ENCODE measurements around the gene AUTS2. TPM values are rescaled to one million over a fixed set of nuclear protein-coding genes. Genes with fewer than 3 reads are reported as not detected.

Gene AUTS2
- total RNA-seq, 2 donors from 2014 or later: 8.6 TPM

GRCh38 chr7:69862413-69863064 lies 264.3 kb downstream of the AUTS2 start:
- TF ChIP-seq, protein P1, sequence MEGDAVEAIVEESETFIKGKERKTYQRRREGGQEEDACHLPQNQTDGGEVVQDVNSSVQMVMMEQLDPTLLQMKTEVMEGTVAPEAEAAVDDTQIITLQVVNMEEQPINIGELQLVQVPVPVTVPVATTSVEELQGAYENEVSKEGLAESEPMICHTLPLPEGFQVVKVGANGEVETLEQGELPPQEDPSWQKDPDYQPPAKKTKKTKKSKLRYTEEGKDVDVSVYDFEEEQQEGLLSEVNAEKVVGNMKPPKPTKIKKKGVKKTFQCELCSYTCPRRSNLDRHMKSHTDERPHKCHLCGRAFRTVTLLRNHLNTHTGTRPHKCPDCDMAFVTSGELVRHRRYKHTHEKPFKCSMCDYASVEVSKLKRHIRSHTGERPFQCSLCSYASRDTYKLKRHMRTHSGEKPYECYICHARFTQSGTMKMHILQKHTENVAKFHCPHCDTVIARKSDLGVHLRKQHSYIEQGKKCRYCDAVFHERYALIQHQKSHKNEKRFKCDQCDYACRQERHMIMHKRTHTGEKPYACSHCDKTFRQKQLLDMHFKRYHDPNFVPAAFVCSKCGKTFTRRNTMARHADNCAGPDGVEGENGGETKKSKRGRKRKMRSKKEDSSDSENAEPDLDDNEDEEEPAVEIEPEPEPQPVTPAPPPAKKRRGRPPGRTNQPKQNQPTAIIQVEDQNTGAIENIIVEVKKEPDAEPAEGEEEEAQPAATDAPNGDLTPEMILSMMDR (IDR thresholded peaks at IDR 0.05): no peak
- Histone ChIP-seq H3K9me3 (no peaks in the 10 kb centered on the region), H3K4me1 (peaks cover 0 to 4% of the 10 kb centered on the region in 2 donors), H3K27ac (no peak overlapping the region), H3K36me3 (no peaks in the 10 kb centered on the region), H3K4me3 (no peak overlapping the region), H3K27me3 (no peaks in the 10 kb centered on the region)
- DNase-seq (ENCODE audit: low spot score): no peak

DNA sequence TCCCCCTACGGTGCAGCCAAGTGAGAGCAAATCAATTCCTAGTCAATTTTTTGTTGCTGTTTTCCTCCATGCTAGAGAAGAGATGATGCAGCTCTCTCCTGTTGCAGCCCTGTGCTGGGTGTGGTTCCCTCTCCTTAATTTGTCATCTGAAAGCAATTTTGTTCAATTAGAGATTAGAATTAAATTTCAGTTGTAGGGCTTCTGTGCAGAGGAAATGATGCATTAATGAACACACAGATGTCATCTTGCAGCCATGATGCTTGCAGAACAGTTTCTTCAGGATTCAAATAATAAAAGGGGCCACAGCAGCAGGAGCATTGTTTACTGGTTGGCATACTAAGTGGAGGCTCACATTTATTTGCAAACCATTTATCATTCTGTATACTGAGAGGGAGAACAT lies 266.0 kb downstream of the AUTS2 start:
- H3K9me3 ChIP-seq: no peaks in the 10 kb centered on the region
- H3K36me3 ChIP-seq: no peaks in the 10 kb centered on the region
- peaks cover 0 to 4% of the 10 kb centered on the region in 2 donors for H3K4me1 ChIP-seq
- no peak for DNase-seq (ENCODE audit: low spot score)
- no peak overlapping the region for H3K27ac ChIP-seq
- no peak overlapping the region for H3K4me3 ChIP-seq
- TF ChIP-seq, protein P1 (IDR thresholded peaks at IDR 0.05): no peak
- H3K27me3 ChIP-seq: no peaks in the 10 kb centered on the region

- H3K27me3 ChIP-seq: no peaks in the 10 kb centered on the region
- H3K27ac ChIP-seq: no peak overlapping the region
- DNase-seq (ENCODE audit: low spot score): no peak
- no peak overlapping the region for H3K4me3 ChIP-seq
- no peaks in the 10 kb centered on the region for H3K9me3 ChIP-seq
- TF ChIP-seq, protein P1 (IDR thresholded peaks at IDR 0.05): no peak
- peaks cover 0 to 4% of the 10 kb centered on the region in 2 donors for H3K4me1 ChIP-seq
- no peaks in the 10 kb centered on the region for H3K36me3 ChIP-seq
These were observed 266.5 kb downstream of the AUTS2 start for GRCh38 chr7:69864822-69865221.

DNA sequence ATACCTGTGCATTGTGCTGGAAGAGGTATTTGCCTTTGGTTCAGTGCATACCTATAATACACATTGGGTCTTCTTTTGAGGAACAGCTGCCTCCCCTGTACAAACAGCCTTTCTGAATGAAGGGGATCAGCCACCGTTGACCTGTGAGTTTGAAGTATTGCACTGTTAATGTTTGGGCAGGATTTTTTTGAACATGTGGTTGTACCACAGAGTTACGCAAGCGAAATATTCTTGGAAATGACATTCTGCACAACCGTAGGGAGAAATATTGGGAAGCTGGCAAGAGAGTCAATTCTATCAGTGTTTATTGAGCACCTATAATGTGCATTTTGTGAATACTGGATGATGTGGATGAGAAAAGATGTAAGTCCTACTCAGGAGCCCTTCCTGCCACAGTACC lies 270.6 kb downstream of the AUTS2 start:
- H3K27ac ChIP-seq: no peak overlapping the region
- TF ChIP-seq, protein P1 (IDR thresholded peaks at IDR 0.05): no peak
- H3K9me3 ChIP-seq: no peaks in the 10 kb centered on the region
- DNase-seq (ENCODE audit: low spot score): no peak
- no peaks in the 10 kb centered on the region for H3K36me3 ChIP-seq
- no peaks in the 10 kb centered on the region for H3K27me3 ChIP-seq
- H3K4me3 ChIP-seq: no peak overlapping the region
- H3K4me1 ChIP-seq: peaks cover 0 to 15% of the 10 kb centered on the region in 2 donors

GRCh38 chr7:69871213-69871885 lies 273.1 kb downstream of the AUTS2 start:
- H3K27me3 ChIP-seq: no peaks in the 10 kb centered on the region
- TF ChIP-seq, protein P1 (IDR thresholded peaks at IDR 0.05): no peak
- H3K27ac ChIP-seq: peak overlapping the region in 1 of 2 donors; percentile 59
- no peaks in the 10 kb centered on the region for H3K9me3 ChIP-seq
- no peak overlapping the region for H3K4me3 ChIP-seq
- no peaks in the 10 kb centered on the region for H3K36me3 ChIP-seq
- no peak for DNase-seq (ENCODE audit: low spot score)
- peaks cover 0 to 15% of the 10 kb centered on the region in 2 donors for H3K4me1 ChIP-seq

Measured in right atrium auricular region (tissue), 2 donors.